Endothelial cell of umbilical vein (primary cell): Measurements from ENCODE around the gene PPM1D.

Source experiments
- EZH2 ChIP-seq: IDR thresholded peaks from 2 replicates; pipeline ENCODE4 v1.6.1; 2012; ENCODE audit warnings: borderline replicate concordance, low read depth, mild to moderate bottlenecking, moderate library complexity, low read length, inconsistent platforms; ENCODE audit not compliant: severe bottlenecking
- FOS ChIP-seq: IDR thresholded peaks from 2 replicates; pipeline ENCODE4 v1.6.1; 2011; ENCODE audit warnings: mild to moderate bottlenecking, low read length, moderate library complexity, borderline replicate concordance; ENCODE audit not compliant: insufficient read depth
- GATA2 ChIP-seq: IDR thresholded peaks from 2 replicates; pipeline ENCODE4 v1.7.0; 2011; ENCODE audit warnings: low read depth, mild to moderate bottlenecking, moderate library complexity, mixed read lengths, low read length; ENCODE audit not compliant: insufficient read length, insufficient read depth
- JUN ChIP-seq: IDR thresholded peaks from 2 replicates; pipeline ENCODE4 v1.6.1; 2011; ENCODE audit warnings: borderline replicate concordance, low read depth; ENCODE audit not compliant: insufficient read length, insufficient read depth
- MYC ChIP-seq: IDR thresholded peaks from one replicate; pipeline ENCODE4 v1.6.1; 2011; ENCODE audit warnings: mild to moderate bottlenecking, low read depth, low read length
- POLR2A ChIP-seq: IDR thresholded peaks from 2 replicates; pipeline ENCODE4 v1.6.1; 2012; ENCODE audit warnings: low read depth, mild to moderate bottlenecking, control low read depth, low read length
- TF ChIP-seq, protein P1 (sequence below), 2 donors: IDR thresholded peaks; 1 replicate in 1 of 2; 2 replicates in 1 of 2; pipeline ENCODE4 v1.5.1; 2011; ENCODE audit warnings: low read length in 2 of 2, mild to moderate bottlenecking in 2 of 2, moderate library complexity in 2 of 2, control low read depth in 1 of 2, inconsistent platforms in 1 of 2, low read depth in 1 of 2; ENCODE audit not compliant: insufficient read depth in 1 of 2; ENCODE audit errors: extremely low read depth in 1 of 2
- TF ChIP-seq, protein P2 (sequence below): IDR thresholded peaks from 2 replicates; pipeline ENCODE4 v1.6.1; 2011; ENCODE audit not compliant: insufficient read depth, insufficient read length

DNA sequence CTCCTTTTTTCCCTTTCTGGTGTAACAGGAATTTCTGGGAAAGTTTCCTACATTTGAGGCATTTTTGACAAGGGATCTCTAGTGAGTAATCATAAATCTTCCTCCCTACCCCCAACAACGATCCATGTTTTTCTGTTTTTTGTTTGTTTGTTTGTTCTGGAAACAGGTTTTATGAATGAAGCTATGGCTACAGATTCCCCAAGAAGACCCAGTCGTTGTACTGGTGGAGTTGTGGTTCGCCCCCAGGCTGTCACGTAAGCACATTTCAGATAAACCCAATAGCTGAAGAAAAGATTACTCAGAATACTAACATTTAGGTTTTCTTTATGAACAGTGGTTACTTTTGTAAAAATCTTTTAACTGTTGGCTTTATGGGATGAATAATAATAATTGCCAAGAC lies 79.3 kb downstream of the PPM1D start:
- TF ChIP-seq JUN = no peak
- TF ChIP-seq, protein P1, sequence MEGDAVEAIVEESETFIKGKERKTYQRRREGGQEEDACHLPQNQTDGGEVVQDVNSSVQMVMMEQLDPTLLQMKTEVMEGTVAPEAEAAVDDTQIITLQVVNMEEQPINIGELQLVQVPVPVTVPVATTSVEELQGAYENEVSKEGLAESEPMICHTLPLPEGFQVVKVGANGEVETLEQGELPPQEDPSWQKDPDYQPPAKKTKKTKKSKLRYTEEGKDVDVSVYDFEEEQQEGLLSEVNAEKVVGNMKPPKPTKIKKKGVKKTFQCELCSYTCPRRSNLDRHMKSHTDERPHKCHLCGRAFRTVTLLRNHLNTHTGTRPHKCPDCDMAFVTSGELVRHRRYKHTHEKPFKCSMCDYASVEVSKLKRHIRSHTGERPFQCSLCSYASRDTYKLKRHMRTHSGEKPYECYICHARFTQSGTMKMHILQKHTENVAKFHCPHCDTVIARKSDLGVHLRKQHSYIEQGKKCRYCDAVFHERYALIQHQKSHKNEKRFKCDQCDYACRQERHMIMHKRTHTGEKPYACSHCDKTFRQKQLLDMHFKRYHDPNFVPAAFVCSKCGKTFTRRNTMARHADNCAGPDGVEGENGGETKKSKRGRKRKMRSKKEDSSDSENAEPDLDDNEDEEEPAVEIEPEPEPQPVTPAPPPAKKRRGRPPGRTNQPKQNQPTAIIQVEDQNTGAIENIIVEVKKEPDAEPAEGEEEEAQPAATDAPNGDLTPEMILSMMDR (IDR thresholded peaks at IDR 0.05; ENCODE audit: extremely low read depth in 1 of 2, insufficient read depth in 1 of 2, low read depth in 1 of 2, low read length in 2 of 2) = no peak
- TF ChIP-seq POLR2A = no peak
- TF ChIP-seq EZH2 = no peak
- TF ChIP-seq FOS = no peak
- TF ChIP-seq, protein P2, sequence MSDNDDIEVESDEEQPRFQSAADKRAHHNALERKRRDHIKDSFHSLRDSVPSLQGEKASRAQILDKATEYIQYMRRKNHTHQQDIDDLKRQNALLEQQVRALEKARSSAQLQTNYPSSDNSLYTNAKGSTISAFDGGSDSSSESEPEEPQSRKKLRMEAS = no peak
- no peak for TF ChIP-seq GATA2
- TF ChIP-seq MYC = no peak
